Activated naive CD8-positive, alpha-beta T cell treated with anti-CD3 and anti-CD28 coated beads, Interleukin-2, amount 50 U/mL, for 24 hours (primary cell): ENCODE results near the gene SMCO1.
"Not testable (repeated sequence)": the region's sequence is repeated elsewhere in the genome, so short reads cannot be mapped to it uniquely, and the experiment has no call there.

Source experiments
- ATAC-seq: fragments of 150-1000 bp; cut with Tn5 transposase; one replicate; pipeline ENCODE4 v1.10.0; 2021
- DNase-seq: peaks from one replicate; pipeline ENCODE4 v3.0.0; 2021
- H3K27ac Mint-ChIP-seq: one replicate; pipeline ENCODE4 v1.8.0; 2021; ENCODE audit warnings: mild to moderate bottlenecking, mixed read lengths
- H3K27me3 Mint-ChIP-seq: one replicate; pipeline ENCODE4 v1.8.0; 2021; ENCODE audit warnings: mixed read lengths
- H3K36me3 Mint-ChIP-seq: one replicate; pipeline ENCODE4 v1.8.0; 2021; ENCODE audit warnings: low read depth, mixed read lengths
- H3K4me1 Mint-ChIP-seq: one replicate; pipeline ENCODE4 v1.8.0; 2021; ENCODE audit warnings: mixed read lengths
- H3K4me3 Mint-ChIP-seq: one replicate; pipeline ENCODE4 v1.8.0; 2021; ENCODE audit warnings: mild to moderate bottlenecking, moderate library complexity, mixed read lengths
- H3K9me3 Mint-ChIP-seq: one replicate; pipeline ENCODE4 v1.8.0; 2021; ENCODE audit warnings: mixed read lengths

Gene SMCO1

GRCh38 chr3:196489747-196490146, 25.4 kb downstream of the SMCO1 start:
- H3K27me3 Mint-ChIP-seq, result no peaks in the 10 kb centered on the region
- H3K4me3 Mint-ChIP-seq, result no peak overlapping the region
- H3K27ac Mint-ChIP-seq, result peak overlapping the region; percentile 26
- DNase-seq (no peak), ATAC-seq (no peak)
- H3K4me1 Mint-ChIP-seq, result peaks cover 14% of the 10 kb centered on the region
- peaks cover 23% of the 10 kb centered on the region for H3K36me3 Mint-ChIP-seq
- H3K9me3 Mint-ChIP-seq, result no peaks in the 10 kb centered on the region

- Mint-ChIP-seq H3K27me3 (no peaks in the 10 kb centered on the region), H3K4me3 (no peak overlapping the region), H3K36me3 (peaks cover 28% of the 10 kb centered on the region), H3K9me3 (no peaks in the 10 kb centered on the region), H3K4me1 (peaks cover 7% of the 10 kb centered on the region), H3K27ac (no peak overlapping the region)
- DNase-seq, result no peak
- ATAC-seq, result no peak
These were observed 28.9 kb downstream of the SMCO1 start for GRCh38 chr3:196486263-196486662.

- no peak overlapping the region for H3K4me3 Mint-ChIP-seq
These were observed 37.5 kb downstream of the SMCO1 start for GRCh38 chr3:196477678-196478077.

GRCh38 chr3:196472286-196472685, 42.9 kb downstream of the SMCO1 start:
- Mint-ChIP-seq H3K27ac (no peak overlapping the region), H3K36me3 (peaks cover 35% of the 10 kb centered on the region)

More at GRCh38 chr3:196477678-196478077, 37.5 kb downstream of the SMCO1 start:
- DNase-seq, result no peak
- peaks cover 32% of the 10 kb centered on the region for H3K36me3 Mint-ChIP-seq
- no peak overlapping the region for H3K27ac Mint-ChIP-seq
- no peaks in the 10 kb centered on the region for H3K9me3 Mint-ChIP-seq
- H3K27me3 Mint-ChIP-seq, result no peaks in the 10 kb centered on the region
- H3K4me1 Mint-ChIP-seq, result no peaks in the 10 kb centered on the region
- no peak for ATAC-seq

GRCh38 chr3:196471551-196471950, 43.6 kb downstream of the SMCO1 start:
- DNase-seq (no peak), ATAC-seq (no peak)
- Mint-ChIP-seq H3K4me3 (no peak overlapping the region), H3K9me3 (no peaks in the 10 kb centered on the region), H3K4me1 (peaks cover 5% of the 10 kb centered on the region), H3K27me3 (no peaks in the 10 kb centered on the region), H3K36me3 (peaks cover 31% of the 10 kb centered on the region), H3K27ac (no peak overlapping the region)

More at GRCh38 chr3:196472286-196472685, 42.9 kb downstream of the SMCO1 start:
- Mint-ChIP-seq H3K4me1 (peaks cover 5% of the 10 kb centered on the region), H3K27me3 (no peaks in the 10 kb centered on the region), H3K9me3 (no peaks in the 10 kb centered on the region), H3K4me3 (no peak overlapping the region)
- no peak for DNase-seq
- ATAC-seq, result no peak

- not testable (repeated sequence) for H3K27ac Mint-ChIP-seq
These were observed 45.0 kb downstream of the SMCO1 start for GRCh38 chr3:196470182-196470581.

GRCh38 chr3:196463804-196464203, 51.3 kb downstream of the SMCO1 start:
- ATAC-seq (no peak), DNase-seq (no peak)
- Mint-ChIP-seq H3K27ac (no peak overlapping the region), H3K36me3 (peaks cover 15% of the 10 kb centered on the region), H3K9me3 (peaks cover 4% of the 10 kb centered on the region), H3K4me3 (no peak overlapping the region), H3K27me3 (no peaks in the 10 kb centered on the region), H3K4me1 (peaks cover 2% of the 10 kb centered on the region)

More at GRCh38 chr3:196470182-196470581, 45.0 kb downstream of the SMCO1 start:
- H3K4me1 Mint-ChIP-seq, ATAC-seq, H3K27me3 Mint-ChIP-seq, DNase-seq, H3K4me3 Mint-ChIP-seq, H3K9me3 Mint-ChIP-seq: not testable (repeated sequence)
- H3K36me3 Mint-ChIP-seq, result peaks cover 34% of the 10 kb centered on the region

- no peak for DNase-seq
- Mint-ChIP-seq H3K9me3 (peaks cover 4% of the 10 kb centered on the region), H3K27ac (no peak overlapping the region), H3K36me3 (peaks cover 15% of the 10 kb centered on the region), H3K4me3 (no peak overlapping the region), H3K4me1 (peaks cover 2% of the 10 kb centered on the region), H3K27me3 (no peaks in the 10 kb centered on the region)
- ATAC-seq, result no peak
These were observed 51.7 kb downstream of the SMCO1 start for GRCh38 chr3:196463478-196463756.

GRCh38 chr3:196462680-196463477, 52.3 kb downstream of the SMCO1 start:
- peaks cover 14% of the 10 kb centered on the region for H3K36me3 Mint-ChIP-seq
- not testable (repeated sequence) for H3K9me3 Mint-ChIP-seq, H3K4me1 Mint-ChIP-seq, H3K27me3 Mint-ChIP-seq, H3K27ac Mint-ChIP-seq, ATAC-seq, H3K4me3 Mint-ChIP-seq, DNase-seq

GRCh38 chr3:196458063-196458462, 57.1 kb downstream of the SMCO1 start:
- Mint-ChIP-seq H3K27ac (no peak overlapping the region), H3K4me1 (peaks cover 7% of the 10 kb centered on the region), H3K27me3 (no peaks in the 10 kb centered on the region), H3K36me3 (no peaks in the 10 kb centered on the region), H3K9me3 (no peaks in the 10 kb centered on the region), H3K4me3 (no peak overlapping the region)
- no peak for ATAC-seq
- DNase-seq, result no peak

- H3K9me3 Mint-ChIP-seq, H3K4me1 Mint-ChIP-seq, H3K4me3 Mint-ChIP-seq, DNase-seq, H3K27ac Mint-ChIP-seq, H3K36me3 Mint-ChIP-seq, H3K27me3 Mint-ChIP-seq, ATAC-seq: not testable (repeated sequence)
These were observed 57.7 kb downstream of the SMCO1 start for GRCh38 chr3:196457470-196457869.
